HepG2 (cell line): ENCODE data around the gene POLDIP3. TPM values are rescaled to one million over a fixed set of nuclear protein-coding genes. Genes with fewer than 3 reads are reported as not detected.

Experiments
- BRD4 ChIP-seq: sonication (generic); formaldehyde crosslinking; IDR thresholded peaks from 2 replicates; pipeline ENCODE4 v1.4.0; 2020; ENCODE audit warnings: missing genetic modification reagents
- CREM ChIP-seq, 2 experiments: sonication (generic) in 1 of 2; formaldehyde crosslinking in 1 of 2; IDR thresholded peaks; 2 replicates each; pipeline versions ENCODE4 v1.4.0 to v1.6.1; 2016 to 2020; ENCODE audit warnings: antibody characterized with exemption in 1 of 2, mild to moderate bottlenecking in 1 of 2, missing genetic modification reagents in 1 of 2
- GPBP1L1 ChIP-seq: sonication (generic); formaldehyde crosslinking; IDR thresholded peaks from 2 replicates; pipeline ENCODE4 v1.5.0; 2020; ENCODE audit warnings: mild to moderate bottlenecking, missing genetic modification reagents
- HNRNPL ChIP-seq: fragments of 200-400 bp; formaldehyde crosslinking; IDR thresholded peaks from 2 replicates; pipeline ENCODE4 v1.6.1; 2017; ENCODE audit warnings: mild to moderate bottlenecking, low read depth, low read length
- JUNB ChIP-seq: sonication (generic); formaldehyde crosslinking; IDR thresholded peaks from 2 replicates; pipeline ENCODE4 v1.8.0; 2022; ENCODE audit warnings: missing genetic modification reagents, mild to moderate bottlenecking, borderline replicate concordance
- MXD4 ChIP-seq: IDR thresholded peaks from 2 replicates; pipeline ENCODE4 v1.6.1; 2016; ENCODE audit warnings: mild to moderate bottlenecking, missing biosample characterization, missing genetic modification reagents
- NFYB ChIP-seq: sonication (generic); formaldehyde crosslinking; IDR thresholded peaks from 2 replicates; pipeline ENCODE4 v1.4.0; 2020; ENCODE audit warnings: missing genetic modification reagents
- NR2C2 ChIP-seq: sonication (generic); formaldehyde crosslinking; IDR thresholded peaks from 2 replicates; pipeline ENCODE4 v1.4.0; 2020; ENCODE audit warnings: missing genetic modification reagents, mild to moderate bottlenecking, moderate library complexity, borderline replicate concordance
- RAD21 ChIP-seq: fragments of 450-650 bp; formaldehyde crosslinking; IDR thresholded peaks from 2 replicates; pipeline ENCODE4 v1.5.0; 2020; ENCODE audit warnings: mild to moderate bottlenecking
- RERE ChIP-seq: IDR thresholded peaks from 2 replicates; pipeline ENCODE4 v1.6.1; 2016; ENCODE audit warnings: low read depth, missing genetic modification reagents, missing compliant biosample characterization
- ZKSCAN5 ChIP-seq: sonication (generic); formaldehyde crosslinking; IDR thresholded peaks from 2 replicates; pipeline ENCODE4 v1.5.1; 2020; ENCODE audit warnings: mild to moderate bottlenecking, missing genetic modification reagents
- ZNF18 ChIP-seq: sonication (generic); formaldehyde crosslinking; IDR thresholded peaks from 2 replicates; pipeline ENCODE4 v1.8.0; 2022; ENCODE audit warnings: mild to moderate bottlenecking, missing genetic modification reagents; ENCODE audit not compliant: insufficient replicate concordance
- ZNF264 ChIP-seq: sonication (generic); formaldehyde crosslinking; IDR thresholded peaks from 2 replicates; pipeline ENCODE4 v1.4.0; 2020; ENCODE audit warnings: missing genetic modification reagents
- ZNF280D ChIP-seq: sonication (generic); formaldehyde crosslinking; IDR thresholded peaks from 2 replicates; pipeline ENCODE4 v1.5.1; 2020; ENCODE audit warnings: mild to moderate bottlenecking, missing genetic modification reagents
- ZNF329 ChIP-seq: sonication (generic); formaldehyde crosslinking; IDR thresholded peaks from 2 replicates; pipeline ENCODE4 v1.9.0; 2021; ENCODE audit warnings: low read depth, mild to moderate bottlenecking, missing genetic modification reagents
- ZNF343 ChIP-seq: sonication (generic); formaldehyde crosslinking; IDR thresholded peaks from 2 replicates; pipeline ENCODE4 v1.4.0; 2020; ENCODE audit warnings: mild to moderate bottlenecking, missing genetic modification reagents
- polyA plus RNA-seq, 8 experiments: library from polyadenylated mRNA; depleted of rRNA in 3 of 8; stranded (reverse) in 7 of 8; unstranded in 1 of 8; fragments of >200 nt; fragmentation: Illumina TruSeq in 4 of 8; extraction: Trizol in 4 of 8; gene quantifications; 2 replicates each; pipeline versions ENCODE4 v1.2.1 to v1.2.3, GENCODE V29; 2011 to 2016; ENCODE audit warnings: low read depth in 4 of 8, missing spikeins in 1 of 8, mixed read lengths in 1 of 8; ENCODE audit not compliant: insufficient read depth in 1 of 8
- total RNA-seq, 5 experiments: library from RNA; depleted of rRNA; stranded (reverse); fragments of >200 nt; fragmentation: Illumina TruSeq; extraction: Trizol; gene quantifications; 2 replicates each; pipeline ENCODE4 v1.2.3, GENCODE V29; 2016; ENCODE audit warnings: low read depth in 1 of 5

Gene POLDIP3
- total and polyA plus RNA-seq, 2 of the 13 experiments (the other 11 are each of a cell fraction or from before 2014, with no cell fraction given) = 45.8 to 47.4 TPM

GRCh38 chr22:42648368-42649245, 33.9 kb upstream of the POLDIP3 start (continued):
- TF ChIP-seq GPBP1L1 (CRISPR knock-in tag) = no peak
- no peak for TF ChIP-seq NR2C2
- TF ChIP-seq ZNF280D (CRISPR knock-in tag) = peak; percentile 49; the same call in 1 of the 2 replicates
- TF ChIP-seq ZNF18 = no peak
- peak; percentile 40; the same call in 1 of the 2 replicates for TF ChIP-seq BRD4 (CRISPR knock-in tag)
- peak; percentile 94; the same call in 1 of the 2 replicates for TF ChIP-seq HNRNPL
- TF ChIP-seq ZKSCAN5 (CRISPR knock-in tag) = no peak
- peak; percentile 33; the same call in 1 of the 2 replicates for TF ChIP-seq JUNB (CRISPR knock-in tag)
- TF ChIP-seq MXD4 = peak; percentile 82
- 0 out of 2 replicates have a peak, but pooled peaks have one; percentile 5 for TF ChIP-seq ZNF343 (CRISPR knock-in tag)
- peak; percentile 29; the same call in 1 of the 2 replicates for TF ChIP-seq RAD21 (CRISPR knock-in tag)
- peak; percentile 18; the same call in 1 of the 2 replicates for TF ChIP-seq NFYB (CRISPR knock-in tag)
- TF ChIP-seq ZNF329 (CRISPR knock-in tag) = 0 out of 2 replicates have a peak, but pooled peaks have one; percentile 34
- 0 out of 2 replicates have a peak, but pooled peaks have one; percentile 42 for TF ChIP-seq RERE (CRISPR knock-in tag)
- peak; percentile 56; the same call in 1 of the 2 replicates for TF ChIP-seq CREM (IDR thresholded peaks at IDR 0.05)
- no peak for TF ChIP-seq CREM (CRISPR knock-in tag; IDR thresholded peaks at IDR 0.05)
- peak; percentile 86 for TF ChIP-seq ZNF264 (CRISPR knock-in tag)
